Activated naive CD4-positive, alpha-beta T cell (primary cell): ENCODE results near the gene ANTXR1.

Experiments
- DNase-seq, 4 experiments: peaks; one replicate each; lab custom pipeline; 2025; lab: John Stamatoyannopoulos, UW

Gene ANTXR1

DNA sequence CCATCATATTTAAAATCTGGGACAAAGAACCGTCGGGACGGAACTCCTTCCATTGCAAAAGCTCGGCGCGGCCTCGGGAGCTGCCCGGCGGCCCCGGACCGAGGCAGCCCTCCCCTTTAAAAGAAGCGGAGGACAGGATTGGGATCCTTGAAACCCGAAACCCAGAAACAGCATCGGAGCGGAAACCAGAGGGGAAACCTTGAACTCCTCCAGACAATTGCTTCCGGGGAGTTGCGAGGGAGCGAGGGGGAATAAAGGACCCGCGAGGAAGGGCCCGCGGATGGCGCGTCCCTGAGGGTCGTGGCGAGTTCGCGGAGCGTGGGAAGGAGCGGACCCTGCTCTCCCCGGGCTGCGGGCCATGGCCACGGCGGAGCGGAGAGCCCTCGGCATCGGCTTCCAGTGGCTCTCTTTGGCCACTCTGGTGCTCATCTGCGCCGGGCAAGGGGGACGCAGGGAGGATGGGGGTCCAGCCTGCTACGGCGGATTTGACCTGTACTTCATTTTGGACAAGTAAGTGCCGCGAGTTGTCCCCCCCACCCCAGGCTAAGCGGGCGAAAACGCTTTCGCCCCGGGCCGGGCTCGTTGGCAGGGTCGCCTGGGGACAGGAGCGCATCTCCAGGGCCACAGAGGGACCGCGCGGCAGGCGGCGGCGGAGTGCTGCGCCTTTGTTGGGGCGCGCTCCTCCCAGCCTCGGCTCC lies at the start of gene ANTXR1:
TSS of gene ANTXR1 (plus strand) at position 38 of the 698 bp plus-strand sequence. CDS start at position 359, 321 bp downstream.
- peak in 1 of 4 experiments; percentile 4 for DNase-seq

DNA sequence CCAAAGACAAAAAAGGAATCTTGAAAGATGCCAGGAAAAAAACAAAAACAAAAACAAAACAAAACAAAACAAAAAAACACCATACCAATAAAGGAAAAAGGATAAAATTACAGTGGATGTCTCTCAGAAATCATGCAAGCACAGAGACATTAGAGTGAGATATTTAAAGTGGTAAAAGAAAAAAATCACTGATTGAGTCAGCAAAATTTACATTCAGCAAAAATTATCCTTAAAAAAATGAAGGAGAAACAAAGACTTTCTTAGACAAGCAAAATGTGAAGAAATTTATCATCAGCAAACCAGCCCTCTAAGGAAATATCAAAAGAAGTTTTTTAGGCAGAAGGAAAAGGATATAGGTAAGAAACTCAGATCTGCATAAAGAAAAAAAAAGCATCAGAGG lies 48.7 kb upstream of the ANTXR1 start:
- no peak for DNase-seq

DNA sequence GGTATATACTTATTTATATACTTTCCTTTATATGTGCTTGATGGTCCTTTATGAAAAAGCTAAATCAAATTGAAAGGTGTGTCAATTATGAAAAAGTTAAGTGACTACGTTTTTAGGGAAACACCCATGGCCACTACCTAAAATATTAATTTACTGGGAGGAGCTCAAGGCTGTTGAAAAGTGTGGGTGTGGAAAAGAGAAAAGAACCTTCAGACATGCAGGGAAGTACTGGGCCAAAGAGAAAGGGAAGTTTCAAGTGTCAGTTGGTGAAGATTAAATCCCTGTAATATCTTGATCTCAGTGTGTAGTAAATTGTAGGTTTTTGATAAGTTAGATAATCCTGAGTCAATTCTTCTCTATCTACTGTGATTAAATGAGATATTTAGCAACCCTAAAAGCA lies 44.8 kb upstream of the ANTXR1 start:
- DNase-seq, result no peak

DNA sequence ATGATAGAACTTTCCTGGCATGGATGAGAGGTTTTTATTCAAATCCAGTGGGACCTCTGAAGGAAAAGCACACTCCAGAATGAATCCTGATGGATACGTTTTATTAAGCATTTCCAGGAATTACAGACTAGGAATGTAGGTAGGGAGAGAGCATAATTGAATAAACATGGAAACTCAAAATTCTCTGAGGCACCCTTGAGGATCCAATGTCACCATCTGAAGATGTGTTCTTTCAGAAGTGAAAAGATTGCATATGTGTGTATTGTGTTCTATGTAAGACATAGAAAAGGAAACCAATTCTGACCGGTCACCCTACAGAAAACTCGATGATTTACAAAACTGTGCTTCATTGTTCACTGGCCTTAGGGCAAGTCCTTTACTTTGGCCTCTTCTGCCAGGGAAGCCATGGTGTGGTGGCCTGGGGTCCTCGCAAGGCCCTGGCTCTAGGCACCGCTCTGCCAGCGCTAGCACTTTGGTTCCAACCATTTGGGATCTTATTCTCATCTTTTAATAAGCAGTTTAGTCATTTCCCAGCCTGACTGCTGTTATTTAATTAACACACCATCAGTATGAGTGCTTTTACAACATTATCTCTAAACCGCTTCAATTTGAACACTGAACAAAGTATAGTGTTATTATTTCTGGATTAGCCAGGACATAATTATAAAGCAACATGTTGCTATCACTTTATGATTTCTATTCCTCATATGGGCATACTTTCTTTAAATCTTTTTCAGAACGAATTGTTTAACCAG lies 43.1 kb upstream of the ANTXR1 start:
- DNase-seq, result no peak

DNA sequence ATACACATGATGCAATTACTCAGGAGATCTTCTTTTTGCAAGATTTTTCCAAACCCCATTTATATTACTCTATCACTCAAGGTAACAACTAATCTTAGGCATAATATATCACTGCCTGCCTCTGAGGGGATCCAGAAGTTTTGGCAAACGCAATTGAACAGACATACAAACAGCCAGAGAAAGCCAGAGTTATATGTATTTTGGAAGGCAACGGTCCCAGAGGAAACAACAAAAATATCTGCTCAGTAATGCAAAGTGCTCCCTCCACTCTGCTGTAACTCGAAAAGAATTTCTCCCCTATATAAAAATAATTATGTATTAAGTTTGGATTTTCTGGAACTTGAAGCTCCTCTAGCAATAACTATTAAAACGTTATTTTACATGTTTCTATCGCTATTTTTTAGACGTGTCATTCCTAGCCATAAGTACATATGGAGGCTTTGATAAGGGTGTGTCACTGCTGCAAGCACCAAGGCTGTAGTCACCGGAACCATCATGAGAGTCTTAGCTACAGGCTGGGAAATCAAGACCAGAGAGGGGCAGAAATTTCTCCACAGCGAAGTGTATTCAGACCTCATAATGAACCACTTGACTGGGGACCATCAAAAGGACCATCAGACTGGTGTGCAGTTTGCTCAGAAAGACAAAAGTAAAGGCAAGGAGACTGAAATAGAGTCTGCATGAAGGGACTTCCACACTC lies 42.3 kb upstream of the ANTXR1 start:
- no peak for DNase-seq

DNA sequence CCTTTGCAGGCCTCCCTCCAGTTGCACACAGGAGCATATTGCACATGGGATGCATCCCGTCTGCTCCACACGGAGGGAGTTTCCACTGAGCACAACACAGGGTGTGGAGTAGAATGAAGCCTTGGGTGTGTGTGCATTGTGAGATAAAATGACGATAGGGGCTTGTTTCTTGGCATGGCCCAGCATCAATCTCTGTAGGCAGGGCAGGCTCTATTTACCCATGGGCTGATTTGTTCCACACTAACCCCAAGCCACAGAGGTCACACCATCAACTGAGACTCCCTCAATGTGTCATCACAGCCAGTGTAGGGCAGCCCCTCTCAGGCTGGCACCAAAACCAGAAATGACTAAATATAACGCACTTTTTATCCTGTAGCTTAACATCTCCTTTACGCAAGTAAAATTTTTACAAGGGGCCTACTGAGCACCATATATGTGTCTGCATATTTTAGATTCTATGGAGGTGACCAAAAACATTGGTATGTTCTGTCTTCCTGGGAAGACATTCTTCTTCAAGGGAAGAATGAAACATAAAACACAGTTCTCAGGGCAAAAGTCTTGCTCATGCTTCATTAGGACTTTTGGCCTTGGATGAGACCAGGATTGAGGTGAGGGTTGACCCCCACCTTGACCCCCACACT lies 41.3 kb upstream of the ANTXR1 start:
- no peak for DNase-seq

DNA sequence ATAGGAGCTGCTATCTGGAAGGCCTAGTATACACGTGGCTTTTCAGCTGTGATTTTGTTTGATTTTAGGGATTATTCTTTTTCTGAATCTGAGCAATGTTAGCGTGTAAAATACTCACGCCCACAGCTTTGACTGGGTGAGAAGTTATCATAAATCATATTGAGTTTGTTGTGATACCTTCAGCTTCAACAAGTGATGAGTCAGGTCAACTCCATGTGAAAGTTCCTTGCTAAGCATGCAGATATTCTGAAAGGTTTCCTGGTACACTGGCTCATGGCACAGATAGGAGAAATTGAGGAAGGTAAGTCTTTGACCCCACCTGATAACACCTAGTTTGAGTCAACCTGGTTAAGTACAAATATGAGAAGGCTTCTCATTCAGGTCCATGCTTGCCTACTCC lies 38.7 kb upstream of the ANTXR1 start, which contains the start of gene GKN1:
TSS of gene GKN1 (plus strand) at position 386 of the 400 bp plus-strand sequence. CDS start 42 bp downstream, outside the sequence.
- DNase-seq, result no peak

DNA sequence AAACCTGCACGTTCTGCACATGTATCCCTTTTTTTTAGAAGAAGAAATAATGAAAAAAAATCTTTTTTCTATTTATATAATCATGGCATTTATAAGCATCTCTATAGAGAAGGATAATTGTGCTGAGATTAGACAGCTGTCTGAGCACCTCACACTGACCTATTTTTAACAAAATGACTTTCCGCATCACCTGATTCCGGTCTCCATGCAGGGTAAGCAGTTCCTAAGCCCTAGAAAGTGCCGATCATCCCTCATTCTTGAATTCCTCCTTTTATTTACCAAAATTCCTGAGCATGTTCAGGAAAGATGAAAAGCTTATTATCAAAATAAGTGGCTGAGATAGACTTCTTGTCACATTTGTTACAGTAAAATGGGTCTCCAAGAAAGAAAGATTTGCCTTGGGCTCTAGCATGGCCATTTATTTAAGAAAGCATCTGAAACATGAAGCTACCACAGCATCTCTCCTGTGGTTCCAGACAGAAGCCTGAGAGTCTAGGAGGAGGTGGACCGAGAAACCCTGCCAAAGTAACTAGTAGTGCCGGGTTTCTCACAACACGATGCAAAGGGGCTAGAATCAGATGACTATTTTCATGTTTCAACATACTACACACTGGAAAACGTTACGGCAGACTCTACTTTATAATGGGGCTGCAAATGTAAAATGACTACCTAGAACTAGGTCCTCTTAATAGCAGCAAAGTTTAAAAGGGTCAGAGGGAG lies 37.9 kb upstream of the ANTXR1 start:
- no peak for DNase-seq

DNA sequence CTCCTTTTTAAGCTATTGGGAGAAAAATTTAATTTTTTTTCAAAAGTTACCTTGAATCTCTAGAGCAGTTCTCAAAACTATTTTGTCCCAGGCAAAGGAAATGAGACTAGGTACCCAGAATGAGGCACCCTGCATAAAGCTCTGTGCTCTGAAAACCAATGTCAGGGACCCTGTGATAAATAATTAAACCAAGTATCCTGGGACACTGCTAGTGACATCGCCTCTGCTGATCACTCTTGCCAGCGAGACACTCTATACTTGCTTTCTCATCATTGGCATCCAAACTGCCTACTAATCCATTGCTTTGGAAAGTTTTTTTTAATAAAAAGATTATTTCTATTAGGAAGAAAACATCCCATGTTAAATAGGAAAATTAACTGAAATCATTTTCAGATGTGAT lies 37.1 kb upstream of the ANTXR1 start:
- no peak for DNase-seq

DNA sequence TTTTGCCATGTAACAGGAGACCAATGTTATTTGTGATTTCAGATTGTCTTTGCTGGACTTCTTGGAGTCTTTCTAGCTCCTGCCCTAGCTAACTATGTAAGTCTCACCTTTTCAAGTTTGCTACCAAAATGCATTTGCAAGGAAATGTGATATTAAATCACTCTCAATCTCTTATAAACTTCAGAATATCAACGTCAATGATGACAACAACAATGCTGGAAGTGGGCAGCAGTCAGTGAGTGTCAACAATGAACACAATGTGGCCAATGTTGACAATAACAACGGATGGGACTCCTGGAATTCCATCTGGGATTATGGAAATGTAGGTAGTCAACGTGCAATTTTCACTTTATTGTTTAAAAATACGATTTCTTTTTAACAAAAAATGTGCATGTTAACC lies 35.5 kb upstream of the ANTXR1 start:
- no peak for DNase-seq

DNA sequence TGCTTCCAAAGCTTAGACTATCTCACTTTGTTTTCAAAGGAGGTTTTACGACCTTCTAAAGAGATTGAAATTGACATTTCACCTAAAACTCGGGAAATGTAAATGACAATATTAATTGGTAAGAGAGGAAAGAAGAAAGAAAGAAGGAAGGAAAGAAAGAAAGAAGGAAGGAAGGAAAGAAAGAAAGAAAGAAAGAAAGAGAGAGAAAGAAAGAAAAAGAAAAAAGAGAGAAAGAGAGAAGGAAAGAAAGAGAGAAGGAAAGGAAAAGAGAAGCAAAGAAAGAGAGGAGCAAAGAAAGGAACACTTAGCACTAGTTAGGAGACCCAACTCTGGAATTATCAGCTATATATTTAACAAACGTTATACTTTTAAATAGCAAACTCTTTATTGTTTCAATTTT lies 34.9 kb upstream of the ANTXR1 start:
- DNase-seq, result no peak

DNA sequence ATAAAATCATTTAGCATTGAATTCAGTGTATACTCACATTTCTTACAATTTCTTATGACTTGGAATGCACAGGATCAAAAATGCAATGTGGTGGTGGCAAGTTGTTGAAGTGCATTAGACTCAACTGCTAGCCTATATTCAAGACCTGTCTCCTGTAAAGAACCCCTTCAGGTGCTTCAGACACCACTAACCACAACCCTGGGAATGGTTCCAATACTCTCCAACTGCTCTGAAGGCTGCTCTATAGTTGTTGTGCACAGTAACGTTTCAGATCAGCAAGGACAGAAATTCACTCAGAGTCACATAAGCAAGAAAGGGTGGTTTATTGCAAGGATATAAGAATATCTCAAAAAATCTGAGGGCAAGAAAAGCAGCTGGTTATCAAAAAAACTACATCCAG lies 32.0 kb upstream of the ANTXR1 start:
- no peak for DNase-seq

DNA sequence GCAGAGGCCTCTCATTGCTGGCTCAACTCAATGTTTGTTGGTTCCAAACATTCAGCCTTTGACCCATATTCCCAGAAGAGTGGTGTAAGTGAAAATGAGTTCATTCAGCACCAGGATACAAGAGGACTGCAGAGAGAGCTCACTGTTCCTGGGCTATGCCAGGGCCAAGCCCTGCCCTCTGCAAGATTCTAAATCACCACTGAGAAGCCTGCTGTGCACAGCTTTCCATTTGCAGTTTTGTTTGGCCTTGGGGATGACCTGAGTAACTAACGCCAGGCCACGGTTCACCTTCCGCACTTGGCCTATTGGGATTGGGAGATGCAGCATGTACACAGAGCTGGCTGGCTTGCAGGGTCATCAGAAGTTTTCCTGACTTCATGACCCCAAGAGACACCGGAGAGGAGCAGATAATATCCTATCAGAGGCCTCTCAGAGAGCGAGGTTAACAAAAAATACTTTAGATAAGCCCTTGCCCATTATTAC lies 25.9 kb upstream of the ANTXR1 start:
- DNase-seq, result no peak

DNA sequence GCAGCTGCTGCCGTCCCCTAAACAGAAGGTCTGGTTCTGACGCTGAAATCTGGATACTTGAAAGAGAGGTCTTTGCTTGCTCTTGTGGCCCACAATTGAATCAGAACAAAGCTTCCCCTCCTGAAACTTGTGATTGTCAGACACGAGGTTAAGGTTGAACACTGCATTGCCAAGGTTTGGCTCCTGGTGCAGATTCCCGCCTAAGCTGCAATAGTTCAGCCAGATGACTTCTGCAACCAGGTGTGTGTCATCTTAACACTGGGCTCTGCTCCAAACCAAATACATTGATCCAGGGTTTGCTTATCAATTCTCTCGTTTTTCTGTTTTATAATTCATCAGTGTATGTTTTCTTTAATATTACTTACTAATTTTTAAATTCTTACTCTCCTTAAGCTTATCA lies 23.9 kb upstream of the ANTXR1 start:
- no peak for DNase-seq

DNA sequence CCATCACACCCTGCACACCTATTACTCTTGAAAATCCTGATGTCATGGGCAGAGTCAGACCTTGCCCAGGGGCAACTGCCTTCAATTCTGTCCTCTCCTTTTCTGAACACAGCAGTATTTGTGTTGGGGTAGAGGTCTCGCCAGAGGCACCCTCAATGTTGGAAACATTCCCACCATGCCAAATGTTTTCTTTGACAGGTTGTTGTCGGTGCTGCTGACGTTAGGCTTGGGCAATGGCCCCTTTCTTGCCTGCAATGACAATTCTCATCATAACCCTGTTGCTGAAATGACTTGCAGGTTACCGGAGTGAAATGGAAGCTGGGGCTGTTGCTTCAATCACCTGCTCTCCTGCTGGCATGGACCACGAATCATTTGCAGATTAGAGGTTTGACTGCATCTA lies 20.6 kb upstream of the ANTXR1 start:
- DNase-seq, result no peak

DNA sequence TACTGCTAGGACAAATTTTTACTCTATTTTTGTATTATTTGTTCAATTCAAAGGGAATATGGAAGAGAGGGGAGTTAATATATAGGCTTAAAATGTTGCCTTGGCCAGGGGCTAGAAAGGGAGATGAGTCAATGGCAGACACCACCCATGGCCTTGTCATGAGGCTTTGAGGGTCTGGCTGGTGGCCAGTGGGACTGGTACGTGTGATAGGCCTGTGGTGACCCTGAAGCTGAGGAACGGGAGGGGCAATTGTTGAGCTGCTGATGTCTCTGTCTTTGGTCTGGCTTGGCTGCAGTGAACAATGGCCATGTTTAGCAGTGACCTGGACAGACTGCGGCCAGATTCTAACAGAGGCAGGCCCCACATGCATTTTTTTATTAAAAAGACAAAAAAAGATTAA lies 20.0 kb upstream of the ANTXR1 start:
- no peak for DNase-seq

DNA sequence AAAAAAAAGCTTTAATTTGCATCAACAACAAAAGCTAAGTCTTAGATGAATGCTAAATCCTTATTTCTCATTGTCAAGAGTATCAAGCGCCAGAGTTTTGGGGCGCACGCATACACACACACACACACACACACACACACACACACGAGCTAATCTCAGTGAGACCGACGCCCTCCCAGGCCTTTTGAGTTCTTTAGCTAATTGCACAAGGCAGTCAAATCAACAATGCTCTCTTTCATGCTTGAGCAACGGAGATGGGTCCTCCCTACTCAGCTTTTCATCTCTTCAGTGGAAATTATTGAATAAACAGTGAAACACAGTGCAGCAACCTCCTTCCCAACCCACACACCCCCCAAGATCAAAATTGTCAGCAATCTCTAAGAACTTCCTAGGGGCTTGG lies 19.3 kb upstream of the ANTXR1 start:
- DNase-seq, result no peak

DNA sequence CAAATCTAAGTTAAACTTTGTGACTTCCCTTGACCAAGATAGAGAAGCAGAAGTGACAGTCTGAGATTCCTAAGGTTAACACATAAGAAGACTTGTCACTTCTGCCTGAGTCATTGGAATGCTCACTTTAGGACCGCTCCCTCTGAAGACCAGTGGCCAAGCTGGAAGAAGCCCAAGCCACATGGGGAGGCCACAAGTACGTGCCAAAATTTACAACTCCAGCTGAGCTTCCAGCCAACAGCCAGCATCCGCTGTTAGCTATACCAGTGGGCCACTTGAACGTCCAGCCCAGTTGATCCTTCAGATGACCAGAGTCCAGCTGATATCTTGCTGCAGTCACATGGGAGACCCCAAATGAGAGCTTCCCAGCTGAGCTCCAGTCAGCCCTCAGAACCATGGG lies 18.1 kb upstream of the ANTXR1 start:
- no peak for DNase-seq

DNA sequence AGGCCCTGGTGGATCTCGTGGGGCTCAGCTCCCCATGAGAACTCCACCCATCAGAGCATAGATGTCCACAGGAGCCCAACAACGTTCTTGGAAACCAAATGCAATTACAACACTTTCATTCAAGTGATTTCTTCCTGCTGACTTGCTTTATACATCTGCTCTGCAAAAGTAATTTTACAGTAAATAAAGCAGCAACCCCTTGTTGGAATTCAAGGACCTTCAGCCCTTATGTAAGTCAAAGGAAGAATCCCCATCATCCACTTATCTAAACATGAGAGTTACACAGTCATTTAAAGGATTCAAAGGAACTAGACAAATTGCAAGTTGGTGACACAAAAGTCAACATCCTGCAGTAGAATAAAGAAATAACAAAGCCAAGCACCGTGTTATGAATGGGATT lies 17.1 kb upstream of the ANTXR1 start:
- DNase-seq, result no peak

DNA sequence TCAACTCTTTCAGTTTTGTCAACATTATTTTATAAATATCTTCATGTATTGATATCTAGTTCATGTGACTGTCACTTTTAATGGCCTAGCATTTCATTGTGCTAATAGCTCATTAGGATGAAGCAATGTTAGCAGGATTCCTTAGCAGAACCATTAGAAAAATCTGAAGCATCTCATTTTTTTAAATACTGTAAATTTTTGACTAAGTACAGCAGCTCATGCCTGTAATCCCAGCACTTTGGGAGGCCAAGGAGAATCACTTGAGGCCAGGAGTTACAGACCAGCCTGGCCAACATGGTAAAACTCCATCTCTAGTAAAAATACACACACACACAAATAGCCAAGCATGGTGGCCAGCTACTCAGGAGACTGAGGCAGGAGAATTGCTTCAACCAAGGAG lies 15.6 kb upstream of the ANTXR1 start:
- DNase-seq, result no peak

DNA sequence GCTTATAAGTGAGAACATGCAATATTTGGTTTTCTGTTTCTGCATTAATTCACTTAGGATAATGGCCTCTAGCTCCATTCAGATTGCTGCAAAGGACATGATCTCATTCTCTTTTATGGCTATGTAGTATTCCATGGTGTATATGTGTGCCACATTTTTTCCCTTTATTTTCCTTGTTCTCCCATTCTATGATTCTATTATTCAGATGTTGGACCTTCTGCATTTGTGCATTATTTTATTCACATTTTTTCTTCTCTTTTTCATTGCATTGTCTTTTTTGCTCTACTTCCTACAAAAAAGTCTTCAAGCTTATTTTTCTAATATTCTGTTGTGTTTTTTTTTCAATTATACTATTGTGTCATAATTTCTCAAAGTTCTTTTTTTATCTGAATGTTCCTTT lies 11.1 kb upstream of the ANTXR1 start:
- DNase-seq, result no peak

DNA sequence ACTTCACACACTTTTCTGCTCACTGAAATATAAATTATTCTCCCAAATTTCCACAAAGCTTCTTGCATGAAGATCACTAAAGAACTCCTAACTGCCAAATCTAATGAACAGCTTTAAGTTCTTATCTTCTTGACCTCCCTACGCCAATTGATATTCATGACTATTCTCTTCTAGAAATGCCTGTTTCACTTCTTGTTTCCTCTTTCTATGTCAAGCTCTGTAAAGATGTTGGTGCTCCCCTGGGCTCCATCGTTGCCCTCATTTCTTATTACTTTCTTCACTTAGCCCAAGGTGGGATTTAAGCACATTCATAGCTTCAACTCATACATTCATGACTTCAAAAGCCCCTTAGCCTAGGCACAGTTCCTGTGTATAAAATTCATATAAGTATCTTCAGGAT lies 9.2 kb upstream of the ANTXR1 start:
- DNase-seq, result no peak
